ENCODE data around the gene XPOT. TPM values are rescaled to one million over a fixed set of nuclear protein-coding genes. Genes with fewer than 3 reads are reported as not detected.

The XPOT gene
- polyA plus RNA-seq, 1 donor from 2014 or later = 50.8 TPM

GRCh38 chr12:64480148-64480547, 76.0 kb downstream of the XPOT start:
- Histone ChIP-seq H3K36me3 (ENCODE audit: insufficient read depth, low read length) (peaks cover 10% of the 10 kb centered on the region), H2AFZ (ENCODE audit: low read depth, low read length) (no peak overlapping the region), H3K9ac (ENCODE audit: low read length) (no peak overlapping the region), H3K27ac (ENCODE audit: low read length) (no peak overlapping the region), H3K79me2 (replicated peaks; ENCODE audit: insufficient read depth, low read length) (no peaks in the 10 kb centered on the region), H3K4me2 (ENCODE audit: low read length) (no peak overlapping the region), H3F3A (ENCODE audit: insufficient read depth, low read length, poor library complexity, severe bottlenecking) (no peaks in the 10 kb centered on the region), H3K4me3 (ENCODE audit: low read length) (no peak overlapping the region), H3K9me2 (ENCODE audit: insufficient read depth, low read length) (no peaks in the 10 kb centered on the region), H3K27me3 (ENCODE audit: insufficient read depth, low read depth, low read length) (no peaks in the 10 kb centered on the region), H4K20me1 (ENCODE audit: insufficient read depth) (no peaks in the 10 kb centered on the region), H3K9me3 (ENCODE audit: low read length) (no peaks in the 10 kb centered on the region)
- no peak for TF ChIP-seq MXI1 (conservative IDR thresholded peaks at IDR 0.05; ENCODE audit: poor library complexity, severe bottlenecking)
- TF ChIP-seq REST (IDR thresholded peaks at IDR 0.05; ENCODE audit: borderline replicate concordance) = no peak
- no peak for TF ChIP-seq CTCF (IDR thresholded peaks at IDR 0.05; ENCODE audit: poor library complexity, severe bottlenecking)
- no peak for TF ChIP-seq SMC3 (conservative IDR thresholded peaks at IDR 0.05; ENCODE audit: poor library complexity)

GRCh38 chr12:64486657-64487056, 82.5 kb downstream of the XPOT start:
- H3K9ac ChIP-seq (ENCODE audit: low read length) = no peak overlapping the region
- no peak overlapping the region for H3K27ac ChIP-seq (ENCODE audit: low read length)
- no peak overlapping the region for H3K4me2 ChIP-seq (ENCODE audit: low read length)
- no peaks in the 10 kb centered on the region for H3K9me2 ChIP-seq (ENCODE audit: insufficient read depth, low read length)
- TF ChIP-seq REST (IDR thresholded peaks at IDR 0.05; ENCODE audit: borderline replicate concordance) (no peak), POLR2AphosphoS5 (IDR thresholded peaks at IDR 0.05) (no peak), EZH2 (IDR thresholded peaks at IDR 0.05; ENCODE audit: borderline replicate concordance, insufficient read depth, low read length, poor library complexity, severe bottlenecking) (no peak), SMC3 (conservative IDR thresholded peaks at IDR 0.05; ENCODE audit: poor library complexity) (no peak), EP300 (conservative IDR thresholded peaks at IDR 0.05; ENCODE audit: poor library complexity, severe bottlenecking) (no peak), CTCF (IDR thresholded peaks at IDR 0.05; ENCODE audit: poor library complexity, severe bottlenecking) (no peak), RAD21 (conservative IDR thresholded peaks at IDR 0.05) (no peak)
- no peaks in the 10 kb centered on the region for H3F3A ChIP-seq (ENCODE audit: insufficient read depth, low read length, poor library complexity, severe bottlenecking)
- H4K20me1 ChIP-seq (ENCODE audit: insufficient read depth) = no peaks in the 10 kb centered on the region
- peaks cover 5% of the 10 kb centered on the region for H3K36me3 ChIP-seq (ENCODE audit: insufficient read depth, low read length)
- no peaks in the 10 kb centered on the region for H3K79me2 ChIP-seq (replicated peaks; ENCODE audit: insufficient read depth, low read length)
- H3K4me3 ChIP-seq (ENCODE audit: low read length) = no peak overlapping the region
- H3K27me3 ChIP-seq (ENCODE audit: insufficient read depth, low read depth, low read length) = no peaks in the 10 kb centered on the region
- no peak overlapping the region for H2AFZ ChIP-seq (ENCODE audit: low read depth, low read length)
- no peaks in the 10 kb centered on the region for H3K9me3 ChIP-seq (ENCODE audit: low read length)

Measured in neural cell (in vitro differentiated cells).